ENCODE measurements around the gene GSTM3.

DNA sequence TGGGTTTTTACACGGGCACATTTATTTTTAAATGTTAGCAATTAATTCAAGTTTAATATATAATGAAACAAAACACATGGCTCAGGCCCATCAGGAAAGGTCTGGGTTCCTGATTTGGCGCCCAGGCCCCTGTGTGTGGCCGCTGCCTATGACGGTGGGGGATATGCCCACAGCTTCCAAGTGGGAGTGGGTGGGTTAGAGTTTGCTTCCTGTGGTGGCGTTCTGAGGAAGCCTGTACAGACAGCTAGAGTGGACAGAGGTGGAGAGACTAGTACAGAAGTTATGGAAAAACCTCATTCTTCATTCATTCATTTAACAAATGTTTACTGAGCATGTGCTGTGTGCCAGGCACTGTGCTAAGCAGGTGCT lies 45.3 kb upstream of the GSTM3 start:
- TF ChIP-seq, protein P1, sequence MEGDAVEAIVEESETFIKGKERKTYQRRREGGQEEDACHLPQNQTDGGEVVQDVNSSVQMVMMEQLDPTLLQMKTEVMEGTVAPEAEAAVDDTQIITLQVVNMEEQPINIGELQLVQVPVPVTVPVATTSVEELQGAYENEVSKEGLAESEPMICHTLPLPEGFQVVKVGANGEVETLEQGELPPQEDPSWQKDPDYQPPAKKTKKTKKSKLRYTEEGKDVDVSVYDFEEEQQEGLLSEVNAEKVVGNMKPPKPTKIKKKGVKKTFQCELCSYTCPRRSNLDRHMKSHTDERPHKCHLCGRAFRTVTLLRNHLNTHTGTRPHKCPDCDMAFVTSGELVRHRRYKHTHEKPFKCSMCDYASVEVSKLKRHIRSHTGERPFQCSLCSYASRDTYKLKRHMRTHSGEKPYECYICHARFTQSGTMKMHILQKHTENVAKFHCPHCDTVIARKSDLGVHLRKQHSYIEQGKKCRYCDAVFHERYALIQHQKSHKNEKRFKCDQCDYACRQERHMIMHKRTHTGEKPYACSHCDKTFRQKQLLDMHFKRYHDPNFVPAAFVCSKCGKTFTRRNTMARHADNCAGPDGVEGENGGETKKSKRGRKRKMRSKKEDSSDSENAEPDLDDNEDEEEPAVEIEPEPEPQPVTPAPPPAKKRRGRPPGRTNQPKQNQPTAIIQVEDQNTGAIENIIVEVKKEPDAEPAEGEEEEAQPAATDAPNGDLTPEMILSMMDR (IDR thresholded peaks at IDR 0.05; ENCODE audit: insufficient read depth, low read length, poor library complexity, severe bottlenecking): no peak
- TF ChIP-seq EZH2phosphoT487 (conservative IDR thresholded peaks at IDR 0.05; ENCODE audit: low read length): no peak

Measured in SU-DHL-6 (cell line).